Measurements from ENCODE around the gene RAB4B.
"Not testable (repeated sequence)": the region's sequence is repeated elsewhere in the genome, so short reads cannot be mapped to it uniquely, and the experiment has no call there.

Gene RAB4B

DNA sequence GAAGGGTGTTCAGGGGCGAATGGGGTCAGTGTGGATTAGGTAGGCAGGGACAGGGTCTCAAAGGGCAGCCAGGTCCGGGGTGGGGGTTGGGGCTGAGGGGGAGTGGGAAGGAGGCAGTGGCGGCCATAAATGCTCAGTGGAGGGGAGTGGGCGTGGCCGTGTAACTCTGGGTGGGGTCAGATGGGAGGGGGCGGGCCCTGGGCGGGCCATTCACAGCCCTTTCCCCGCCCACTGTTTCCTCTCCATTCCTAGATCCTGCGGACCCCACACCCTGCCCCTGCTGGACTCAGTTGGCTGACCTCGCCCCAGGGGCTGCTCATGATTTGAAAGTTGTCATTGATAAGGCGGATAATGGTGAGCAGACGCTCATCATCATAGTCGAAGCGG lies 48.3 kb downstream of the RAB4B start:
- not testable (repeated sequence) for DNase-seq

DNA sequence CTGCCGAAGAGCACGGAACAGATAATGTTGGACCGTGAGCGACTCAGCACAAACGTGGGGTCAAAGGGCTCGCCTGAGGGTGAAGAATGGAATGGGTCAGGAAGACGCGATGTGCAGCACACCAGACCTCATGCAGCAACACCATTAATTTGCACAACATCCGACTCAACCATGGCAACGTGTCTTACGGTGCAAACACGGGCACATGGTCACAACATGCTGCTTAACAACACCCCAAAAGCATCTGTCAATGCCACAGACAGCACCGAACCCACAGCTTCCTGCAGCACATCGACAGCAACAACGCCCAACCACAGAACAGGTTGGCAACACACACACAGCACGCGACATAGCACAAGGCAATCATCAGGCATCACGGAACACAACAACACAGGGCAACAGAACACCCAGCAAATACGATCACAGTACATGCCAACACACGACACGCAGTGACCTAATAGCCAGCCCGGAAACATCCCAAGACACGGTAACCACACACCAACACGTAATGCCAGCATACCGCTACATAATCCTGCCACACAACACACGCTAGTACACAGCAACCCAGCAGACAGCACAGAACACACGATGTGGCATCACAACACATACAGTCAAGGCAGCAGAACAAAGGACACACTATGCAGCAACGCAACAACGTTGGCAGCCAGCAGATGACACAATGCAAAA lies 48.8 kb downstream of the RAB4B start:
- not testable (repeated sequence) for DNase-seq

DNA sequence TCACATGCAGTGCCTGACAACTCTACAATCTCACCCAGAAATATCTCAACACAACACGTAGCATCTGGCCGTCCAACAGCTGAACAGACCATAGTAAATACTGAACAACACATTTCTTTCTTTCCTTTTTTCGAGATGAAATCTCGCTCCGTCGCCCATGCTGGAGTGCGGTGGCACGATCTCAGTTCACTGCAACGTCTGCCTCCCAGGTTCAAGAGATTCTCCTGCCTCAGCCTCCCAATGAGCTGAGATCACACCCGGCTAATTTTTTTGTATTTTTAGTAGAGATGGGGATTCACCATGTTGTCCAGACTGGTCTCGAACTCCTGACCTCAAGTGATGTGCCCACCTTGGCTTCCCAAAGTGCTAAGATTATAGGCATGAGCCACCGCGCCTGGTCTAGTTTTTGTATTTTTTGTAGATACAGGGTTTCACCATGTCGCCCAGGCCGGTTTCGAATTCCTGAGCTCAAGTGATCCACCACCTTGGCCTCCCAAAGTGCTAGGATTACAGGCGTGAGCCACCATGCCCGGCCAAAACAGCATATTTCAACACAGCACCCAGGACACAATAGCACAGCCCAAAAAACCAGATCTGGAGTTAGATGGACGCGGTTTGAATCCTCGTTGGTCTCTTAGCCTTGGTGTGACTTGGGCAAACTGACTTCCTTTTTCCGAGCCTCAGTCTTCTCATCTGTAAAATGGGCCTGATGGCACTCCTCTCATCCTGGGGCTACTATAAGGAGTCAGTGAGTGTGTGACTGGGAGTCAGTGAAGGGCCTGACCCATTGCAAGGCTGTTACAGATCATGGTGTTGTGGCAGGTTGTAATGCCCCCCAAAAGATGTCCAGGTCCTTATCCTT lies 49.6 kb downstream of the RAB4B start:
- no peak for DNase-seq

DNA sequence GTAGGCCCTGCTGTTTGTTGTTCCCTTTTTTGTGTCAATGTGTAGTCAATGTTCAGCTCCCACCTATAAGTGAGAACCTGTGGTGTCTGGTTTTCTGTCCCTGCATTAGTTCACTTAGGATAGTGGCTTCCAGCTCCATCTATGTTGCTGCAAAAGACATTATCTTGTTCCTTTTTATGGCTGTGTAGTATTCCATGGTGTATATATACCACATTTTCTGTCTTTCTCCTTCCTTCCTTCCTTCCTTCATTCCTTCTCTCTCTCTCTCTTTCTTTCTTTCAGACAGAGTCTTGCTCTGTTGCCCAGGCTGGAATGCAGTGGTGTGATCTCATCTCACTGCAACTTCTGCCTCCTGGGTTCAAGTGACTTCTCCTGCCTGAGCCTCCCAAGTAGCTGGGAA lies 51.2 kb downstream of the RAB4B start:
- DNase-seq: no peak

DNA sequence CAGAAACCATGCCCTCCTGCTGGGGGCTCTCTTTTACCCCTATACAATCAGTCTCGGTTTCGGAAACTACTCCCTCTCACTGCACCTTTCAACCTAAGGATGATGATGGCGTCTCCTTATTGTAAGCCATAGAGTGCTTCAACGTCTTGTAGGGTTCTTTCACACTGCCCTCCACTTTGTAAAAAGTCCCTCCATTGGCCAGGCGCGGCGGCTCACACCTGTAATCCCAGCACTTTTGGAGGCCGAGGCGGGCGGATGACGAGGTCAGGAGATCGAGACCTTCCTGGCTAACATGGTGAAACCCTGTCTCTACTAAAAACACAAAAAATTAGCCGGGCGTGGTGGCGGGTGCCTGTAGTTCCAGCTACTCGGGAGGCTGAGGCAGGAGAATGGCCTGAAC lies 52.7 kb downstream of the RAB4B start:
- DNase-seq: not testable (repeated sequence)

DNA sequence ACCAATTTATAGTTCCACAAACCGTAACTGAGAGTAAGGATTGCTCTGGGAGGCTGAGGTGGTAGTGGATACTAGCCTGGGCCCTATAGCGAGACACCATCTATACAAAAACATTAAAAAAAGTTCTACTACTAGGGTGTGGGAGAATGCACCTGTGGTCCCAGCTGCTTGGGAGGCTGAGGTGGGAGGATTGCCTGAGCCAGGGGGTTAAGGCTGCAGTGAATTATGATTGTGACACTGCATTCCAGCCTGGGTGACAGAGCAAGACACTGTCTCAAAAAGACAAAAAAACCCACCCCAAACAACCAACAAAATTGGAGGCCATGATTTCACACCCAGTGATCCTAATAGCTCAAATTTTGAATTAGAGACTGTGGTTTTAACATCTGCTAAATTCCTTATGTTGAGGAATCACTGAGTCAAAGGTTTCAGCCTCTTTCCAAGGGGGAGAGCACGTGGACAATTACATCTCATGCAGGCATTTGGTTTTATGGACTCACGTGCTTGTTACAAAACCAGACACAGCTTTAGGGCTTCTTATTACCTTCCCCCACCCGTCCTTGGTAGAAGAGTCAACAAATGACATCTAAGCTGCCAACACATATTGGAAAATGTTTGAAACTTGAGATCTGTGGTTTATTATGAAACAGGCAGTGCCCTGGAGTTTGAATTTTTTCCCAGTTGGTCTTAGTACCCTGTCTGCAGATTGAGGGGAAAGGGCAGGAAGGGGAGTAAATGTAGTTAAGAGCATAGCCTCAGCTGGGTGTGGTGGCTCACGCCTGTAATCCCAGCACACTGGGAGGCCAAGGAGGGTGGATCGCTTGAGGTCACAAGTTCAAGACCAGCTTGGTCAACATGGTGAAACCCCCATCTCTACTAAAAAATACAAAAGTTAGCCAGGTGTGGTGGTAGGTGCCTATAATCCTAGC lies 53.7 kb downstream of the RAB4B start:
- no peak for DNase-seq

DNA sequence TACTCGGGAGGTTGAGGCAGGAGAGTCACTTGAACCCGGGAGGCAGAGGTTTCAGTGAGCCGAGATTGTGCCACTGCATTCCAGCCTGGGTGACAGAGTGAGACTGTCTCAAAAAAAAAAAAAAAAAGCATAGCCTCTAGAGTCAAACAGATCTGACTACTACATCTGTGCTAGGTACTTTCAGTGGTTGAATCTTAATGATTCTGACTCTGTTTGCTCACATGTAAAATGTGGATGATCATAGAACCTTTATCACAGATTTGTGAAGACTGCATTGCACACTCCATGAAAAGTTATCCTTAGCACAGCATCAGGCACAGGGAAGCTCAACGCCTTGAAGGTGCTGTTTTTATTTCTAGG lies 54.4 kb downstream of the RAB4B start:
- not testable (repeated sequence) for DNase-seq

DNA sequence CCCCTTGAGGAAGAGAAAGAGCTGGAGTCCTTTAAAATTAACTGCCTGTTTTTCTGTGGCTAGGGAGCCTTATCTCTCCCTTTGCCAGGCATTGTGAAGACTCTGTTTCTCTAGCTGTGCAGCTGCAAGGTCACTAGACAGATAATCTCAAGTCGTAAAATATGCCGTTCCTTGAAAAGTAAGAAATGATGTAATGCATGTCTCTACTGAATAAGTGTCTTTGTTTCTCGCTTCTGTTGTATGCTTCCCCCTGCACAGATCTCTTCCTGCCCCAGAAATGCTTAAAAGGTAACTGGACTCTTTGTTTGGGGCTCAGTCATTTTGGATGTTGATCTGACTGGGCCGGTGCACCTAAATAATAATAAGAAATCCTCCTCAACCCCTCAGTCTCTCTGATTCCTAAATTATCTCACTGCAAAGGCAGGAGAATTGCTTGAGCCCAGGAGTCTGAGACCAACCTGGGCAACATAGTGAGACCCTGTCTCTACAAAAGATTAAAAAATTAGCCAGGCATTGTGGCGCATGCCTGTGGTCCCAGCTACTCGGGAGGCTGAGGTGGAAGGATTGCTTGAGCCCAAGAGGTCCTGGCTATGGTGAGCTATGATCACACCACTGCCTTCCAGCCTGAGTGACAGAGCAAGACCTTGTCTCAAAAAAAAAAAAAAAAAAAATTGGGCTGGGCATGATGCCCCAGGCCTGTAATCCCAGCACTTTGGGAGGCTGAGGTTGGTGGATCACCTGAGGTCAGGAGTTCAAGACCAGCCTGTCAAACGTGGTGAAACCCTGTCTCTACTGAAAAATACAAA lies 55.9 kb downstream of the RAB4B start:
- DNase-seq: not testable (repeated sequence)

DNA sequence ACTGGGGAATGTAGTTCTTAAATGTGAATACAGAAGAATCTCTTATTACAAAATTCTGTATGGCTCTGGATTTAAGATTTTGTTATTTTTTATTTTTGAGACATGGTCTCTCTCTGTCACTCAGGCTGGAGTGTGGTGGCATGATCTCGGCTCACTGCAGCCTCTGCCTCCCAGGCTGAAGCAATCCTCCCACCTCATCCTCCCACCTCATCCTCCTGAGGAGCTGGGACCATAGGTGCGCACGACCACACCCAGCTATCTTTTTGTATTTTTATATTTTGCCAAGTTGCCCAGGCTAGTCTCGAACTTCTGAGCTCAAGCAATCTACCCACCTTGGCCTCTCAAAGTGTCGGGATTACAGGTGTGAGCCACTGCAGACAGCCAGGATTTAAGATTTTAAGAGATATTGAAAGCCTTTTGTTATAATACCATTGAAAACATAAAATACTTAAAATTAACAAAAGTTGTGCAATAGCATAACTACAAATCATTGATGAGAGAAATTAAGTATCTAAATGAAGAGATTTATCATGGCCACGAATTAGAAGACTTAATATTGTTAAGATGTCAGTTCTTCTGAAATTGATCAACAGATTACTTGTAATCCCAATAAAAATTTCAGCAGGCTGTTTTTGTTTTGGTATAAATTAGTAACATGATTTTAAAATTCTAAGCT lies 58.8 kb downstream of the RAB4B start:
- no peak for DNase-seq

DNA sequence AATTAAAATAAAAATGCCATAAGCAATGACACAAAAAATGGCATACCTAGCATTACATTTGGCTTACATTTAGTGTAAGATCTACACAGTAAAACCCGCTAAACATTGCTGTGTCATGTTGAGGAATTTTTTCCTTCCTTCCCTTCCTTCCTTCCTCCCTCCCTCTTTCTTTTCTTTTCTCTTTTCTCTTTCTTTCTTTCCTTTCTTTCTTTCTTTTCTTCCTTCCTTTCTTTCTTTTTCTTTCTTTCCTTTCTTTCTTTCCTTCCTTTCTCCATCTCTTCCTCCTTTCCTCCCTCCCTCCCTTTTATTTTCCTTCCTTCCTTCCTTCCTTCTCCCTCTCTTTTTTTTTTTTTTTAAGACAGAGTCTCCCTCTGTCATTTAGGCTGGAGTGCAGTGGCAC lies 60.4 kb downstream of the RAB4B start:
- not testable (repeated sequence) for DNase-seq

DNA sequence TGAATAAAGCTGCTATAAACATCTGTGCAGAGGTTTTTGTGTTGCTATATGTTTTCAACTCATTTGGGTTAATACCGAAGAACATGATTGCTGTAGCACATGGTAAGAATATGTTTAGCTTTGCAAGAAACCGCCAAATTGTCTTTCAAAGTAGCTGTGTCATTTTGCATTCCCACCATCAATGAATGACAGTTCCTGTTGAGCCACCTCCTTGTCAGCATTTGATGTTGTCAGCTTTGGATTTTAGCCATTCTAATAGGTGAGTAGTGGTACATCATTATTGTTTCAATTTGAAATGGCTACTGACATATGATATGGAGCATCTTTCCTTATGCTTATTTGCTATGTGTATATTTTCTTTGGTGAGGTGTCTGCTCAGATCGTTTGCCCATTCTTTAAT lies 64.0 kb downstream of the RAB4B start:
- not testable (repeated sequence) for DNase-seq

DNA sequence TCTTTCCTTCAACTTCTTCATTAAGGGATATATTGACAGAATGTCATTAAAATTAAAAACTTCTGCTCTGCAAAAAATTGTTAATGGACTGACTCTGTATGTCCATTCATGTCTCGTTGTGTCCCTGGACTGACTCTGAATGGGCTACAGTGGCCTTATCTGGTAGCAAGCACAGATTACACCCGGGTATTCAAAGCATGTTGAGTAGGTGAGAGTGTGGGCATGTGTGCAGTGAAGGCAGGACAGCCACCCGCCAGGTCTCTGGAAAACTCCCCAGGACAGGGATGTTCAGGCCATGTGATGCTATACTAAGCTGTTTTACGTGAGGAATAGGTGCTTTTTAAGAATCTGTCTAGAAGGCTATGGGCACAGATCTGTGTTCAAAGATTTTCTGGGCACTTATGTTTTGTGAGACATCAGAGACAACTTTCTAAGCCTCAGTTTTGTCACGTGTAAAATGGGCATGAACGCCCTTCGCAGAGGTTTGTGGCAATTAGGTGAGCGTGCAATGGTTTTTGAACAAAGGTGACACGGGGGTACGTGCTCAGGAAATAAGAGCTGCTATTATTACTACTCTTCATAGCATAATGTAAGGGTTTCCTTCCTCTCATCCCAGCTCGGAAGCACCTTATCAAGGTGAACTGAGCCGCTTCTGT lies 65.1 kb downstream of the RAB4B start:
- DNase-seq: not testable (repeated sequence)

DNA sequence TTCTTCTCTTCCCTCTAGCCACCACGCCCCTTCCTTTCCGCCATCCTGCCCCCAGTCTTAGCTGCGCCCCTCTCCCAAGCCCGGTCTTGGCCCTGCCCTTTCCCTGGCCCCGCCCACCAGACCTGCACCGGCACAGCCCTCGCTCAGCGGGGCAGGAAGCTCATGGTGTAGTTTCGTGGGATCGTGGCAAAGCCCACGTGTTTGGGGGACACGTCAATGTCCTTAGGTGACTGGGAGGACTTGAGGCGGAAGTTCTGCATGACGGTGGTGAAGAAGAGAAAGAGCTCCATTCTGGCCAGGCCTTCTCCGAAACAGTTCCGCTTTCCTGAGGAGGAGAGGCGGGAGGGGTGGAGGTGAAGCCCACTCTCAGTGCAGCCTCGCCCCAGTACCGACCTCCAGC lies 65.6 kb downstream of the RAB4B start:
- not testable (repeated sequence) for DNase-seq
